Activated CD4-positive, alpha-beta T cell treated with anti-CD3 and anti-CD28 coated beads, Interleukin-10, Interleukin-2, amounts not matched to agents 100 ng/mL and 50 ng/mL, durations not matched to agents 16 hours and 8 hours (primary cell): ENCODE data around the gene RPL22.

Experiments
- DNase-seq: peaks from one replicate; pipeline ENCODE4 v3.0.0-alpha.2; 2020

Gene RPL22

GRCh38 chr1:6150006-6150938 lies 49.1 kb downstream of the RPL22 start:
- DNase-seq: no peak

DNA sequence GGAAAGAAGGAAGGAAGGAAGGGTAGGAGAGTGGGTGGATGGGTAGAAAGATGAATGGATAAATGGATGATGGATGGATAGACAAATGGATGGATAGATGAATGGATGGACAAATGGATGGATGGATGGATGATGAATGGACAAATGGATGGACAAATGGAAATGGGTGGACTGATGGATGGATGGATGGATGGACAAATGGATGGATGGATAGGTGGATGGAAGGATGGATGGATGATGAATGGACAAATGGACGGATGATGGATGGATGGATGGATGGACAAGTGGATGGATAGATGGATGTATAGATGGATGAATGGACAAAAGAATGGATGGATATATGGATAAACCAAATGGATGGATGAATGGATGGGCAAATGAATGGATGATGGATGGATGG lies 49.8 kb downstream of the RPL22 start:
- no peak for DNase-seq

- DNase-seq: peak; percentile 68
Measured at GRCh38 chr1:6148497-6149241, 50.7 kb downstream of the RPL22 start.

DNA sequence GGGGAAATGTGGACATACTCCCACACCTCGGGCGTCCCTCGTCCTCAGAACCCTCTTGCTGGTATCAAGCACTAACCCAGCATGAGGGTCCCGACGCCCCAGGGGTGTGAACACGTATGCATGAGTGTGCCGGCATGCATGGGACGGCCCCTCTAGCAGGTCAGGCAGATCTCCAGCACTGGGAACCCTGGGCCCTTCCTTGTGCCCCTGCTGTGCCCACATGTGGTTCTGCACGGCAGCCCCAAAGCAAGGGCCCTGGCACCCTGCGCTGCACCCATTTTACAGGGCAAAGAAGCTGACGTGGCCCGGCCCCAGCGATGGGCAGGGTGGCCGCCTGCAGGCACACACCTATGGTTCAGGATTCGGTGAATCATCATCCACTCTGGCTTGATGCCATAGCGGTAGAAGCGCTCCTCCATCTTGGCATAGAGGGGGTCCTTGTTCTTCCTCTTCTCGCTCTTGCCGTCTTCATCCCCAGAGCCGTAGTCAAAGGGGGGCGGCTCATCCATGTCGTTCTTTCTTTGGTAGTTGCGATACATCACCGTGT lies 53.5 kb downstream of the RPL22 start:
- DNase-seq: no peak

- no peak for DNase-seq
Measured at GRCh38 chr1:6145396-6145750, 54.0 kb downstream of the RPL22 start.

GRCh38 chr1:6144647-6145395 lies 54.6 kb downstream of the RPL22 start:
- no peak for DNase-seq

DNA sequence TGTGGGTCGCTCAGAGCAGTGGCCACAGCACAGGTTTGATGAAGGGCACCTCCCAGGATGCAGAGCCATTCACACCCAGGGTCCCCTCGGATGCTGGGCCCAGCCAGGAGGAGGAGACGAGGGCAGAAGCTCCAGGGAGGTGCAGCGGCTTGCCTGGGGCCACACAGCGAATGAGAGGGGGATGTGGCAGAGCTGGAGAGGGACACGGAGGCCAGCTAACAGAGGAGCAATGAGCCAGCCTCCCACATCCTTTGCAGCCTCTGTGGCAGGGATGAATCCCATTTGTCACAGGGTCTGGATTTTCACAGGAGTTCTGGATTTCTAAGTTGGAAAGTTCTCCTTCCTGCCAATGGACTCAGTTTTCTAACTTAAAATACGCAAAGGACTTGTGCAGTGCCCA lies 55.2 kb downstream of the RPL22 start:
- DNase-seq: no peak

DNA sequence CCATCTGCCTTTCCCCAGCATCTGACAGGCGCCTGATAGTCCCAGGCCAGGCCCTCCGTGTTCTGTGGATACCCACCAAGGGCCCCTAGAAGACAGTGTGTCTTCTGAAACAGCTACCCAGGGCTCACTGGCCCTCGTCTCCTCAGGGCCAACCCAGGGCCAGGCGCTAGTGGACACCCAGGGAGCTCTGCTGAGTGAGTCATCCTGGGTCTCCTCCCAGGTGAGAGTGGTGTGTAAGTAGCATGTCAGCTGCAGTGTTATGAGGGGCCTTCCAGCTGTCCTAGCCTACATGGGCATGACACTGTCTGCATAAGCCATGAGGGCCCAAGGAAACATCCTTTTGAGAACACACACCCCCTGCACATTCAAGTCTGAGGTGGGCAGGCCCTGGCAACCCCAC lies 56.0 kb downstream of the RPL22 start:
- DNase-seq: no peak

- no peak for DNase-seq
Measured at GRCh38 chr1:6142734-6143133, 56.7 kb downstream of the RPL22 start.

GRCh38 chr1:6142036-6142621 lies 57.3 kb downstream of the RPL22 start:
- no peak for DNase-seq

DNA sequence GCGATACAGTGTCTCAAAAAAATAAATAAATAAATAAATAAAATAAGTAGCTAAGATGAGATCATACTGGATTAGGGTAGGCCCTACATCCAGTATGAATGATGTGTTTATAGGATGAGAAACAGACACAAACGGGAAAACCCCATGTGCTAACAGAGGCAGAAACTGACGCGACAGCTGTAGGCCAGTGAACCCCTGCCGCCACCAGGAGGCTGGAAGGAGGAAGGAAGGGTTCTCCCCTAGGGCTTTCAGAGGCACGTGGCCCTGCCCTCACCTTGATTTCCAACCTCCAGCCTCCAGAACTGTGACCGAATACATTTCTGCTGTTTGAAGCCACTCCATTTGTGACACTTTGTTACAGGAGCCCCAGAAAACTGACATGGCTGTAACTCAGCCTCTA lies 57.8 kb downstream of the RPL22 start:
- peak; percentile 40 for DNase-seq

DNA sequence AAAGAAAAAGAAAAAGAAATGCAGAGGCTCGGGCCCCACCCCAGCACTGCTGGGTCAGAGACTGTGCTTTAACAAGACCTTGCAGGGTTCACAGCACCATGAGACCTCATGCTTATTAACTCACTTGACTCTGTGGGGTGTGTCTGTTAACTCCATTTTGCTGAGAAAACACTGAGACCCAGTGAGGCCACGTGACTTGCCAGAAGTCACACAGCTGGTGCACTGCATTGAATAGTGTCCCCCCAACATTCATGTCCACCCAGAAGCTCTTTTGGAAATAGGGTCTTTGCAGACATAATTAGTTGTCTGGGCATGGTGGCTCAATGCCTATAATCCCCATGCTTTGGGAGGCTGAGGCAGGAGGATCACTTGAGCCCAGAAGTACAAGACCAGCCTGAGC lies 59.0 kb downstream of the RPL22 start:
- no peak for DNase-seq

- DNase-seq: no peak
Measured at GRCh38 chr1:6137758-6138157, 61.6 kb downstream of the RPL22 start.

DNA sequence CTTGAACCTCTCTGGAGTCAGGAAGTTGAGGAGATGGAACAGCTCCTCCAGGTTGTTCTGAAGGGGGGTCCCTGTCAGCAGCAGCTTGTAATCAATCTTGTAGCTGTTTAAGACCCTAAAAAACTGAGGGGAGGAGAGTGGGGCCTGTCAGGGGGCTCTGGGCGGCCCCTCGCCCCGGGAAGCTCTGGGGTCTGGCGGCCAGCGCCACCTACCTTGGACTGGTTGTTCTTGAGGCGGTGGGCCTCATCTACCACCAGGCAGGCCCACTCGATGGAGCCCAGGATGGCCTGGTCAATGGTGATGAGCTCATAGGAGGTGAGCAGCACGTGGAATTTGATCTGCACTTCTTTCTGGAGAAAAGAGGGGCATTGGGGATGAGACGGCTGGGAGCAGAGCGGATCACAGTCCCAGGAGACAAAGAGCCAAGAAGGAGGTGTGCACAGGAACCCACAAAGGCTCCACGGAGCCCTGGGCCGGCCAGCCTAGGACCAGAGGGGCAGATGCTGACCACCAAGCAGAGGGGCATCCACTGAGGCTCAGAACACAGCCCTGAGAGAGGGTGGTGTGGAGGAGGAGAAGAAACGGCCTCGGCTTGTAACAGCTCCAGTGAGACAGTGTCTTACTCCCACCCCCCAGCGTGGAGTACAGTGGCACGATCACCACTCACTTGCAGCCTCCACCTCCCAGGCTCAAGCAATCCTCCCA lies 62.7 kb downstream of the RPL22 start:
- DNase-seq: no peak
